Measurements from ENCODE around the gene BRF1.
A peak's percentile ranks its signal among the peaks of the same experiment; 100 is the strongest.

Gene BRF1

DNA sequence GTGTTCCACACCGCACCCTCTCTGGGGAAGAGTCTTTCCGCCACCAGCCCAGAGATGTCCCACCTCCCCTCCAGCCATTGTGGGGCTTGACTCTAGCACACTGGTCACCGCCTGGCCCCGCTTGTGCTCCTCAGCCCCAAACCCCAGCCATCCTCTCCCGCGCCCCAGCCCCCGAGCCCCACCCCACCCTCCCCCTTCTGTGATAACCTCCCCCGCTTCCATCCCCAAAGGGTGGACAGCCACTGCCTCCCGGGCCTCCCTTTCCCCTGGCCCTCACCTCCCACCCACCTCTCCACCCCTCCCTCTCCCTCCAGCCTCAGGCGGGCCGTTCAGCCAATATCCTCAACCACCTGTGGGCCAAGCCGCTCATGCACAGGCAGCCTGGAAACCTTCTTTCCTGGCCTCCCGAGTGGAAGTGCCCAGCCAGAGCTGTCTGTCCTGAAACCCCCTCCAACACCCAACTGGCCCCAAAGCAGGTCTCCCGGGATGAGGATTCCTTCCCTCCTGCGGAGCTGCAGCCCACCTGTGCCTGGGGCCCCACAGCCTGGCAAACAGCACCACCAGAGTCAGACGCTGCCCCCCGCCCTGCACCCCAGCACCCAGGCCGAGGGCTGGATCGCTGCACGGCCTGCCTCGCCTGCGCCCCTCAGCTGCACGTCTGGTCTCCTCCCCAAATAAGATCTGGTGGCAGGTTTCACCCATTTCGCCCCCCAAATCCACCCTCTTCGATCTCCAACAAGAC, 92.6 kb downstream of the BRF1 start:
- no peak for DNase-seq

DNA sequence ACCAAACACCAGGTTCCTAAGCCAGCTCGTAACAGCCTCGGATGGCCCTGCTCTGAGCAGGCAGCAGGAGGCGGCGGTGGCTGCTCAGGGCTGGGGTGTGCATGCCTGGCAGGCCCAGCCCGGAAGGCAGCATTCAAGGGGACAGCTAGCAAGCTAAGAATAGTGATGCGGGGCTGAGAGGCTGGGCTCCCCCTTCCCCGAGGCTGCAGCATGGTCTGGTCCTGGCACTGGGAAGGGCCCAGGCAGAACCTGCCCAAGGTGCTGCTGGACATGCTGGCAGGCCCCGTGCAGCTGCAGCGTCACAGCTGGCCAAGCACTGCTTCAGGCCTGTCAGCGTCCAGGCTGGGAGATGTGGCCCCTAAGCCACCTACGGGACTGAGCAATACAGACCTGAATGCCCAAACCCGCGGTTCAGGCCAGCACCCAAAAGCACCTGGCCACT, 93.3 kb downstream of the BRF1 start:
- DNase-seq: no peak

DNA sequence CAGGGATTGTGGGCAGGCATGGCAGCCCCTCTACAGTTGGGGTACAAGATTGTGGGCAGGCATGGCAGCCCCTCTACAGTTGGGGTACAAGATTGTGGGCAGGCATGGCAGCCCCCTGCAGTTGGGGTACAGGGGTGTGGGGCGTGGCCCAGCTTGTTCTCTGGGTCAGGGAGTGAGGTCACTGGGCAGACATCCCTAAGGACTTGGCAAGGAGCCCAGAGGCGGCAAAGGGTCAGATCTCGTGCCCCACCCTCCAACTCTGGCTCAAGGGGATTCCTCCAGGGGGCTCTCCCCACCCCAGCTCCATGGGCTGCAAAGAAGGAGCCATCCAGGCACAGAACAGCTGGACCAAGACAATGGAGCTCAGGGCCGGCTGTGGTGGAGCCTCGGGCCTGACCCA, 93.9 kb downstream of the BRF1 start:
- no peak for DNase-seq

DNA sequence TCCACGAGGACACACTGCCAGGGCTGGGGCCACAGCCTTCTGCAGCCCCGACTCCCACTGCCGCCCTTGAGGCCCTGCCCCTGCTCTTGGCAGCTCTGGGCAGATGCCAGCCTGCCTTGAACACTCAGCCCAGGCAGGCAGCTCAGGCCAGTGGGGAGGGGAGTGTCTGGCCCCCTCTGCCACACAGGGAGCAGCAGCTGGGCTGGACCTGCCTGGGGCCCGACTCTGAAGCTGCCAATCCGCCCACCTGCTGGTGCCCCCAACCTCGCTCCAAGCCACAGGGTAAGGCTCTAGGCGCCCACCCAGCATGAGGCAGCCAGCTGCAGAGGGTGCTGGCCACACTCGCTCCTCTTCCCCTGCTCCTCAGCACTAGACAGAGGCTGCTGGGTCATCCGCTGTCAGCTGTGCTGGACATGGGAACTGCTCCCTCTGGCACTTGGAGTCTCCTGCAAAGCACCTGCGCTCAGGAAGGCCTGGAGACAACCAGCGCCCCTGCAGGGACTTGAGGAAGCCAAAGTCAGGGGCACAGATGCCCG, 95.1 kb downstream of the BRF1 start:
- no peak for DNase-seq

DNA sequence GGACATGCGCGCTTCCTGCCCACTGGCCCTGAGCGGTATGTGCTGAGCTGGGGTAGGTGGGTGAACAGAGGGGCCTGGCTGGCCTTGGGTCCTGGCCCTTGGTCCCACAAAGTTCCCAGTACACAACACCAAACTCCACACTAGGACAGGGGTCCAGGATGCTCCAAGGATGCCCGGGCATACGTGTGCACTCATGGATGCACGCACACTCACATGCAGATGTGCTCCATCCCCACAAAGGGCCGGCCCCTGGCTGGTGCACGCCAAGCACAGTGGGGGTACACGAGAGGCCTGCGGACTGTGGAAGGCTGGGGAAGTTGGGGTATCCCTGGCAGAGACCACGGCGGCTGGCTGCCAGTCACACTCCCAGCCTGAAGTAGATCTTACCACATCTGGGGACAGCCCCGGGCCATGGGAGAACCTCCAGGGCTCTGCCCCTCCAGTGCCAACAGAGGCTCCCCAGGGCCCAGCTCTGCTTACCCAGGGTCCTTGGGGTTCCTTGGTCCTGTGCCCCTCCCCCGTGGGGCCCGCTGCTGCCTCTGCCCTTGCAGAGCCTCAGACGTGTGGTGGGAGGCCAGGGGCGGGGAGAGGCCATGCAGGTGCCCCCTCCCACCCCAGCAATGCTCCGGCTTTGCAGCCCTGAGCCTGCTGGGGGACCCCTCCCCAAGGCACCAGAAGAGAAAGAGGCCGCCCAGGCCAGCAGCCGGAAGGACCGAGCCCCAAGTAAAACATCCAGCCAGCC, 95.7 kb downstream of the BRF1 start:
- DNase-seq: no peak

DNA sequence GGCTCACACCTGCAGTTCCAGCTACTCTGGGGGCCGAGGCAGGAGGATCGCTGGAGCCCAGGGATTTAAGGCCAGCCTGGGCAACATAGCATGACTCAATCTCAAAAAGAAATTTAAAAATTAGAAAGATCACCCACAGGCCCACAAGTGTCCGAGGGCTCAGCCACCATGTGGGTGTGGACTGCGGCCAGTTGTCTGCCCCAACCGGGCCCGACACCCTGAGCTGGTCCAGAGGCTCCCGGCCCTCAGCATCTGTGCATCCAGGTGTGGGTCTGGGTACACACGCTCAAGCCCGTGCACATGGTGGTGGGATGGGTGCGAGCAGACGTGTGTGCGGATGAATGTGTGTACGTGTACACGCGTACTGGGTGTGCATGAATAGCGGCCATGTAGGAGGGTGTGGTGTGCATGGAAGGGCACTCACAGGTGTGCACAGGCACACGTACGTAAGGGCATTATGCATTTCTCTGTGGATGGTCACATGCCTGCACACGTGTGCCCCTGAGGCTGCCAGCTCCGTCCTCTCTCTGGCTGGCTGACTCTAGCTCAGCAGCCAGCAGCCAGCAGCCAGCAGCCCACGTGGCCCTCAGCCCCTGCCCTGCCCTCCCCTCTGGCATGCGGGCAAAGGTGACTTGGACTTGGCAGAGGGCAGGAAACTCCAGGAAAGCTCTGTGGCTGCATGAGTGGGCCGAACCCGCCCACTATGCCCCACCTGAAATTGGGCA, 96.4 kb downstream of the BRF1 start:
- no peak for DNase-seq

DNA sequence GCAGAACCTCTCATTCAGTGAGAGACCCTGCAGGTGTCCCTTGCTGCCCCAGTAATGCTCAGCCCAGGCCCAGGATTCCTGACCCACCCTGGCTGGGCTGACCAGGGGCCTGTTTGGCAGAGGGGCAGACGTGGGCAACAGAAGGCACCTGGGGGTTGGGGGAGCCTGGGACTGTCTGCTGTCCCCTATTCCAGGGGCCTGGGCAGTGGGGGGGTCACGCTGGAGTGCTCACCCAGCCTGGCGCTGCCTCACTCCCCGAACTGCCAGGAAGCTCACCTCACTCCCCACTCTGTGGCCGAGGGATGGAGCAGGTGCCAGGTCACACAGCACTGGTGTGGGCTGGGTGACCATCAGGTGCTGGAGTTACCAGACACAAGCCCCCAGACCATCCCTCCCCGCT, 97.1 kb downstream of the BRF1 start:
- DNase-seq: no peak

DNA sequence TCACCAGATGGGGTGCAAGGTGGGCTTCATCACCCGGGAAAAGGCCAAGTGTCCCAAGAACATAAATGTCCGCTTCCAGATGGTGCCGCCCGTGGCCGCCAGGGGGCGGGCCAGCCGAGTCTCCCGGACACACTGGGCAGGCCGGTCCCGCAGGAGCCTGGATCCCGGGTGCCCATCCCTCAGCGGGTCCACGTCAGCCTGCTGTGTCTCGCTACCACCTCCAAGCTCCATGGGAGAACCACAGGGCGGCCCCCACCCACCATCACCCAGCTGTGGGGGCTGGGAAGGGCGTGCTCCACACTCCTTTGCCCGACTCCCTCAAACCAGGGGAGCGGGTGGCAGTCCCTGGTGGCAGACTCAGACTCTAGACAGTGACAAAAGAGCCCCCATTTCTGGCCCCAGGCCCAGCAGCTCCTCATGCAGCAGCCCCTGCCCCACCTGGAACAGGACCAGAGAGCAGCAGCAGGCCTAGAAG, 97.7 kb downstream of the BRF1 start:
- peak; percentile 51 for DNase-seq

DNA sequence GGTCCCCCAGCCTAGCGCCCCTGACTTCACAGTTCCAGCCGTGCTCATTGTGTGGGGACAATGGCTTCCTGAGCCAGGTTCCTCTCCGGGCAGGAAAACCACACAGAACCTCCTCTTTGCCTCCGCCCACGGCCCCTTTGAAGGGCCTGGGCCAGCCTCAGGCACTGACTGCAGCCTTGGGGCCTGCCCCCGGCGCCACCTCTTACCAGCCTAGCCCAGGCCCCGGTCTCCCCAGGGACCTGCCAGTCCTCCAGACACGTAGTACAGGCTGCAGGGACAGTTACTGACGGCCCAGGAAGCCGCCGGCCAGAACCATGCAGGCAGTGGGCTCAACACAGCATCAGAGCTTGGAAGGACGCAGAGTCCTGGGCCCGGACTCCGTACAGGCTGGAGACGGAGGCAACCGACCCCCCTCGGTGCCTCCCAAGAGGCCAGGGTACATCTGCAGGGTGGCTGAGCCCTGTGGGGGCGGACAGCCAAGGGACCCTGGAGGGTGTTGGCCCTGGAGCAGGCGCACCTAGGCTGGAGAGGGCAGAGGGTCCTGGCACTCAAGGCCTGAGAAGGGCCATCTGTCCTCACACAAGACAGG, 98.8 kb downstream of the BRF1 start:
- DNase-seq: no peak

DNA sequence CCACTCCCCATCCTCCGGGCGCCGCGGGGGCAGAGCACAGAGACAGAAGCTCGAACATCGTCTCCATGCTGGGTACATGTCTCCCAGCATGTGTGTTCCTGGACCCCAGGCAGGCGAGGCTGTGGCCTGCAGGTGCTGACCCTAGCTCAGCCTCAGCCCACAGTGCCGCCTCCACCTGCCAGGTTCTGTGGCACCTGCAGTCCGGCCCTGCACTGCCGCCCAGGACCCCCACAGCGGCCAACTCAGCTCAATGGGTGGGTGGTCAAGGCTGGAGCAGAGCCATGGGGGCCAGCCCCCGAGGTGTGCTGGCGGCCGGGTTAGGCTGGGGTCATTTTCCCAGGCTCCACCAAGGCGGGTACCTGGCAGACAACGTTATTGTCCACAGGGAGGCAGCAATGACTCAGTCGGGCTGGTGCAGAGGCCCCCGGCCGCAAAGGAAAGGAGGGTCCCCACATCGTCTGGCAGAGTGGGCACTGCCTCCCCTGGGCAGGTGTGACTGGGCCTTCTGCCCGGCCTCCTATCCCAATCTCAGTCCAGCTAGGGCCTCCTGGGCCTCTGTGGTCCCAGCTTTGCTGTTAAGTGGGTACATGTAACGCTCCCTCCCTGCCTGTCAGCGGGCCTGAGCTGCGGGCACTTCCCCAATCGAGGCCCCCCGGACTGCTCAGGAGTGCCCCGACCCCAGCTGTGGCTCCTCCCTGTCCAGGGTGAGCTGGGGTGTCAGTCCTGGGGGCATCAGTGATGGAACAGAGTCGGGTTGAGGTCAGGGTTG, 99.5 kb downstream of the BRF1 start:
- DNase-seq: no peak

DNA sequence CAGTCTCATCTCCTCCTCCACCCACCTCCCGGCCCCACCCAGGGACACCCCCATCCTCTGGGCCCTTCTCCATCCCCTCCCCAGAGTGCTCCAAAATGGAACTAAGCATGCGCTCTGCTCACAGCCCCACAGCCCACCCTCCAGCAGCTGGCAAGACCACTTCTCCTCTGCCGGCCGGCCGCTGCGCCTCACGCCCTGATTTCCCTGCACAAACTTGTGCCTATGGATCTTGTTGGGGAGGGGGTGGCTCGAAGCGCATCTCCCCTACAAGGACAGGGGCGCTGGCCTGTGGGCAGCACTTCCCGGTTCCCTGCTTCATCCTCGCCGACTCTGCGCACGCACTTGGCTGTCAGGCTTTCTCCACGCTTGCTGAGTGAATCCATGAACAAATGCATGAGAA, 100.2 kb downstream of the BRF1 start:
- DNase-seq: no peak

DNA sequence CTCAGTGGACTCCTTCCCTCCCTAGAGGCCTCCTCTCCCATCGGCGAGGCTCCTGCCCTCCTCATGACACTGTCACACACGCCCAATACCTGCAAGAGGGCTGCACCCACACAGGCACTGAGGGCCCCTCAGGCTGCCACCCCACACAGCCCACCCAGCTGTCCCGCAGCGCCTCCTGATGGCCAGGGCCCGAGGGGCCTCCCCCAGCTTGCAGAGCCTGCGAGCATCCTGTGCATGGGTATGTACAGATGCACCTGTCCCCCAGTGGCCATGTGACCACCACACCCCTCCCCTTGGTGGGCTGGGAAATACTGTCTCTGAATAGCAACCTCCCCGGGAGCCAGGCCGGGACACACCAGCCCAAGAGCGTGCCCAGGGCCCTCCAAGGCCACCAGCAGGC, 100.7 kb downstream of the BRF1 start:
- DNase-seq: no peak

DNA sequence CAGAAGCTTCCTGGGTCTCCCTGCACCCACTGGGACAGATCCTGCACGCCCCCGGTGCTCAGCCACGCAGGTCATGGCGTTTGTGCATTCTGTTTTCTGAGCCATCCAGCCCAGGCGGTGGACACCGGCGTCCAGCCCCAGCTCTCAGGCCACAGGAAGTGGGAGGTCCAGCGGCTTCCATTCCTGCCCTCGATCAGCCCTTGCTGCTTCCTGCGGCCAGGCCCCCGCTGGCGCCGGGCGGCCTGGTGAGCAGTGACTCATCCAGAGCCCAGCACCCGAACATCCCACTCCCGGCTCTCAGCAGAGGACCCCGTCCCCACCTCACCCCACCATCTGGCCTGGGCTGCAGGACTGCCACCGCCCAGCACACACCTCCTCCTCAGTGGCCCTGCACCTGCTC, 101.7 kb downstream of the BRF1 start:
- no peak for DNase-seq

DNA sequence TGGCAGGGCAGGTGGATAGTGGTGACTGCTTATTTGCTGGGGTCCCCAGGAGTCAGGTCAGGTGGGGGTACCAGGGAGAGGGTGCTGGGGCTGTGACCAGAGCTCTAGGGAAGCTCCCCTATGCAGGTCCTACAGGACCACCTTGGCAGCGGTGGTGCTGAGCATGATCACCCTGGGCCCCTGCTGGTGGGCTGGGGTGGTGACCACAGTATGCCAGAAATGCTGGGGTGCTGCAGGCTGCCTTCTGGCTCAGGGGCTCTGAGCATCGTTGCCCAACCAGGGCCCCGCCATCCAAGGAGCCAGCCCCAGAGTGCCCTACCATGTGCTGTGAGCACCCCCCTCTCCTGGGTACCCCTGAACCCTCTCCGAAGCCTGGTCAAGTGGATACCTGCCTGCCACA, 102.2 kb downstream of the BRF1 start:
- DNase-seq: no peak

DNA sequence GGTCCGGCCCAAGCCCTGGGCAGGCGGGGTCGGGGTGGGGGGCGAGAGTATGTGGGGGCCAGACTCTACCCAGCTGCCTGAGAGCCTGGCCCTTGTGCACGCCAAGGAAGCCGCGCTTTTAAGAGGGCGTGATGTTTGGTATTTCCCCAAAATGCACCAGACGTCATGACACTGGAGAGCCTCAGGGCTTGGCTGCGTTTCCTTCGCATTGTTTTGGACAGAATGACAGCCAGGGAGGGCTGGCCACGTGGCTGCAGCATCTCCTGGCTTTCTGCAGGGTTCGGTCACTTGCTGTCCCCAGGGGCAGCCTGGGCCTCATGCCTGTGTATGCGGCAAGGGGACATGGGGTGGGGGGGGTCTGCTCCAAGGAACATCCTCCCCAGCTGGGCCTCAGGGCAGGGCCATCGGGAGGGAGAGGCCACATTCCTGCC, 103.6 kb downstream of the BRF1 start:
- peak; percentile 17 for DNase-seq

DNA sequence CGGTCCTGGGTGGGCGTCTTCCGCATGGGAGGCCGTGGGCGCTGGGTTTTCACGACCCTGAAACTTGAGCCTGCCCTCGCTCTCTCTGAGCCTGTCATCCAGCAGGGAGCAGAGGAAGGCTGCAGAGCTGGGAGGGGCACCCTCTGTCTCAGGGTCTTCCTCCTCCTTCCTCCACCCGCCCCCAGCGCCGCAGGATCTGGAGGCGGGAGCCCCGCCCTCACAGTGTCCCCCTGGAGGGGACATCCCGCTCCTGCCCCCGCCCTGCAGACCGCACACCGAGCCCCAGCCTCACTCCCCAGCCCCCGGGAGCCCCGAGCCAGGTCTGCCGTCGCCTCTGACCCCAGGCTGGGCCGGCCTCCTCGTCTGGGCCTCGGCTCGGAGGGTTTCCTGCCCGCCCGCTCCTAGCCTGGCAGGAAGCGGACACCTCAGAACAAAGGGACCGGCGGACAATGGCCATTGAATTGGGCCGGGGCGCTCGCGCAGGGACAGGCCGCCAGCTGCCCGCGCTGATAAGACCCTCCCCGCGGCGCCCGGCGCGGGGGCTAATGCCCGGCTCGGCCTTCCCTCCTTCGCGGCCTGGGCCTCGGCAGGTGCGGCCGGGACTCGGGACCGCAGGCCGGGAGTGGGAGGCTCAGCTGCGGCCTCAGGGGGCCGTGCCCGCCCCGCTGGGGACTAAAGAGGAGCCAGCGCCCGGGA, 104.4 kb downstream of the BRF1 start:
- DNase-seq: no peak

DNA sequence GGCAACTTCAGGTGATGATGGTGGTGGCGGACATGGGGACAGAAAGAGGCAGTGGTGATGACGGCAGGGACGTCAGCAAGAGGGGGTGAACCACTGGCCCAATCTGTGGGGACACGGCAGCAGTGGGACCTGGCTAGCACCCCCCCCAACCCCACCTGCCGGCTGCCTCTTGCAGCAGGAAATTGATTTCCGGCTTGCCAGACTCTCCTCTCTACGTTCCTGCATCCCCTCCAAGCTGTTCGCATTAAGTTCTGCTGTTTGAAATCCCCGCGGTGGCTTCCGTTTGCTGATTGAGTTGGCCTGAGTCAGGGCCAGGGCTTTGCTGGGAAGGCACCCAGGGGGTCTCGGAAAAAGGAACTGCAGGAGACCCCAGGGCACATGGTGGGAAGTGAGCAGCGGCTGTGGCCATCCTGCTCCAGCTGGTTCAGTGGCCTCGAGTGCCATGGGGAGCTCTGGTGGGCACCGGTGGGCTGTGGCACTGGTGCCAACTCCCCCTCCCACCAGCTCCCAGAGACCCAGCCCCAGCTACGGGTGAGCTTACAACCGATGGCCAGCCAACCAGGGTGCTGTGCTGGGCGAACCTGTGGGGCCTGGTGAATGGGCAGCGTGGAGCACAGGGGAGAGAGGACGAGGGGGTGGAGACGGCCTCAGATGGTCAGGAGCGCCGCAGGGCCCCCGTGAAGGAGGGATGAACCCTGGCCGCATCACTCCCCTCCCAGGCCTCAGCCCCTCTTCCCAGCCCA, 105.1 kb downstream of the BRF1 start:
- no peak for DNase-seq

DNA sequence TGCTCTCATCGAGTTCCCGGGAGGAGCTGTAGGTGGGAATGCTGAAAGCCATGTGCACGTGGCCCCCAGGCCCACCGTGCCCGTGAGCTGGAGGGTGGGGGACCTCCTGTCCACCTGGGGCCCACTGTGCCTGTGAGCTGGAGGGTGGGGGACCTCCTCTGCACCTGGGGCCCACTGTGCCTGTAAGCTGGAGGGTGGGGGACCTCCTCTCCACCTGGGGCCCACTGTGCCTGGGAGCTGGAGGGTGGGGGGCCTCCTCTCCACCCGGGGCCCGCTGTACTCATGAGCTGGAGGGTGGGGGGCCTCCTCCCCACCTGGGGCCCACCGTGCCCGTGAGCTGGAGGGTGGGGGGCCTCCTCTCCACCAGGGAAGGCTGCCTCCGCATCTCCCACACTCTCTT, 105.8 kb downstream of the BRF1 start:
- no peak for DNase-seq

DNA sequence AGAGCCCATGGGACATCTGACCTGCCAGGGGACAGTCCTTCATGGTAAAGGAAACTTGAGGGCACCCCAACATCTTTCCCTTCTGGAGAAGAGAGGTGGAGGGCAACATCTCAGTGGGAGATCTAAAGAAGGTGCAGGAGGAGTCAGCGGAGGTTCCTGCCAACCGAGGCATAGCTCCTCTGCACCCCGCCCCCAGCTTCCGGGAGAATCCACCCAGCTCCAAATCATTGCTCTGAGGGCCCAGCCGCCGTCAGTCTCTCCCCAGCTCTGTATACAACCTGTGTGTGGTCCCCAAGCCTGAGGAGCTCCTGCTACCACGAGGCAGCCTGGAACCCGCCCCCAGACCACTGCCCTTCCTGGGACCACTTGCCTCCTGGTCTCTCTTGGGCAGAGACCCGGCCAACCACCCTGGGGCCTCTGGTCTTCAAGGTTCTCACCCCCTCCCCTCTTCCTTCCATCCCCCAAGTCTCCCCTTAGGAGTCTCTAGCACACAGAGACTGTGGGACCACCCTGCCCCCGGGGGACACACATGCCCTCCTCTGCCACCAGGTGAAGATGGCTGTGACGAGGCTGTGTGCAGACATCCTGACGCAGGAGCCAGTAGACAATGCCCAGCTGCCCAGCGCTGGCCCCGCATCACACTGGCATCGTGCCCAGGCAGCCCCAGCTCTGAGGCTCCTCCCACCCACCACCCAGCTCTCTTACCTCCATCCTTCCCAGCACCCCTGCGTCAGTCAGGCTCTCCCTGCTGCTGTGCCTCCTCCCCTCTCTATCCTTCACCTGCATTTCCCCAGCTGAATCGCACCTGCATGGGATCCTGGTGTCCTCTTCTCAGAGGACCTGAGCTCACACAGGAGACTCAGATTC, 106.7 kb downstream of the BRF1 start:
- peak; percentile 17 for DNase-seq
